HCT116 (cell line): ENCODE results near the gene KCNJ1. TPM values are rescaled to one million over a fixed set of nuclear protein-coding genes. Genes with fewer than 3 reads are reported as not detected.

Source experiments
- ATAC-seq: fragments of 200-7000 bp; cut with Tn5 transposase; 2 replicates; pipeline ENCODE4 v1.9.1; 2020; ENCODE audit warnings: mild to moderate bottlenecking, moderate library complexity
- BruUV-seq: library from RNA; stranded (reverse); fragments of 400-500 nt; replicated peaks from 2 replicates; lab custom pipeline; 2021; lab: Mats Ljungman, UMichigan
- CTCF ChIA-PET: fragments of 300-600 bp; sonication (Branson Sonifier 250); formaldehyde crosslinking; loops from one replicate; lab custom pipeline; 2021; ENCODE audit warnings: antibody characterized with exemption; lab: Charles Lee
- POLR2A ChIA-PET: fragments of 300-600, 350-600 bp; sonication (Branson Sonifier 250); formaldehyde crosslinking; loops from one replicate; lab custom pipeline; 2021; ENCODE audit warnings: antibody characterized with exemption; lab: Charles Lee
- RAD21 ChIA-PET, 2 experiments: fragments of 300-600 bp; sonication (Branson Sonifier 250); formaldehyde crosslinking; loops; one replicate each; lab custom pipeline; 2023; ENCODE audit warnings: low total read pairs in 2 of 2; ENCODE audit not compliant: uncharacterized antibody in 2 of 2, unreplicated experiment in 2 of 2, low non-redundant PET in 1 of 2; lab: Charles Lee
- DNase-seq: peaks from one replicate; pipeline ENCODE4 v3.0.0-alpha.2; 2010; ENCODE audit warnings: low read depth, low spot score
- H2AFZ ChIP-seq: fragments of 200-600 bp; shearing (Covaris generic), sonication (generic); 2 replicates; pipeline ENCODE4 v1.6.1; 2017; ENCODE audit warnings: low read depth, mixed run types, mixed read lengths, antibody characterized with exemption, low read length; ENCODE audit not compliant: poor library complexity, severe bottlenecking
- H3K27ac ChIP-seq: 2 replicates; pipeline ENCODE4 v1.5.1; 2012; ENCODE audit warnings: low read depth, low read length
- H3K27me3 ChIP-seq: fragments of 200-600 bp; sonication (generic); 2 replicates; pipeline ENCODE4 v1.6.1; 2016; ENCODE audit warnings: mixed run types, low read length, mixed read lengths; ENCODE audit not compliant: insufficient read depth
- H3K36me3 ChIP-seq, 2 experiments: fragments of 200-500 bp in 1 of 2; fragments of 200-600 bp in 1 of 2; sonication (Bioruptor generic) in 1 of 2; sonication (generic) in 1 of 2; 2 replicates each; pipeline versions ENCODE4 v1.5.1 to v1.6.1; 2014 to 2016; ENCODE audit warnings: low read length in 2 of 2, inconsistent platforms in 1 of 2, mixed read lengths in 1 of 2, mixed run types in 1 of 2; ENCODE audit not compliant: insufficient read depth in 2 of 2, control insufficient read depth in 1 of 2
- H3K4me1 ChIP-seq, 2 experiments: fragments of 200-600 bp in 1 of 2; sonication (generic) in 1 of 2; 2 replicates each; pipeline versions ENCODE4 v1.5.1 to v1.6.1; 2012 to 2017; ENCODE audit warnings: low read length in 2 of 2, inconsistent platforms in 1 of 2, mild to moderate bottlenecking in 1 of 2, mixed read lengths in 1 of 2, mixed run types in 1 of 2, moderate library complexity in 1 of 2; ENCODE audit not compliant: insufficient read depth in 2 of 2, control insufficient read depth in 1 of 2
- H3K4me2 ChIP-seq: fragments of 200-600 bp; sonication (generic); 2 replicates; pipeline ENCODE4 v1.6.1; 2017; ENCODE audit warnings: mixed run types, low read length, mixed read lengths
- H3K4me3 ChIP-seq, 2 experiments: fragments of 200-600 bp in 1 of 2; sonication (generic) in 1 of 2; replicated peaks in 1 of 2; 2 replicates each; pipeline ENCODE4 v1.5.1; 2011 to 2016; ENCODE audit warnings: low read length in 2 of 2, control low read depth in 1 of 2, low read depth in 1 of 2, mild to moderate bottlenecking in 1 of 2, mixed read lengths in 1 of 2, mixed run types in 1 of 2
- H3K79me2 ChIP-seq: fragments of 200-600 bp; sonication (generic); 2 replicates; pipeline ENCODE4 v1.6.1; 2017; ENCODE audit warnings: mild to moderate bottlenecking, mixed run types, low read length, moderate library complexity, mixed read lengths; ENCODE audit not compliant: insufficient read depth
- H3K9ac ChIP-seq: fragments of 200-600 bp; sonication (generic); 2 replicates; pipeline ENCODE4 v1.6.1; 2016; ENCODE audit warnings: low read length, mixed read lengths
- H3K9me2 ChIP-seq: fragments of 200-600 bp; sonication (generic), shearing (Covaris generic); 2 replicates; pipeline ENCODE4 v1.6.1; 2017; ENCODE audit warnings: mixed run types, mild to moderate bottlenecking, moderate library complexity; ENCODE audit not compliant: insufficient read depth
- H3K9me3 ChIP-seq, 2 experiments: fragments of 200-500 bp in 1 of 2; fragments of 200-600 bp in 1 of 2; sonication (Bioruptor generic) in 1 of 2; sonication (generic) in 1 of 2; 2 replicates each; pipeline ENCODE4 v1.6.1; 2014 to 2017; ENCODE audit warnings: low read length in 2 of 2, mixed read lengths in 2 of 2, inconsistent platforms in 1 of 2, low read depth in 1 of 2, mild to moderate bottlenecking in 1 of 2, mixed run types in 1 of 2, moderate library complexity in 1 of 2; ENCODE audit not compliant: control insufficient read depth in 1 of 2, insufficient read depth in 1 of 2
- H4K20me1 ChIP-seq: fragments of 200-600 bp; sonication (generic), shearing (Covaris generic); 2 replicates; pipeline ENCODE4 v1.6.1; 2017; ENCODE audit warnings: mixed run types, mild to moderate bottlenecking, moderate library complexity; ENCODE audit not compliant: insufficient read depth
- ATF3 ChIP-seq: IDR thresholded peaks from 2 replicates; pipeline ENCODE4 v1.6.1; 2012
- CBX3 ChIP-seq: IDR thresholded peaks from 2 replicates; pipeline ENCODE4 v1.6.1; 2012; ENCODE audit warnings: low read depth
- CEBPB ChIP-seq: IDR thresholded peaks from 2 replicates; pipeline ENCODE4 v1.6.1; 2012; ENCODE audit warnings: low read depth
- CTCF ChIP-seq, 3 experiments: fragments of 200-600 bp in 1 of 3; sonication (generic) in 1 of 3; IDR thresholded peaks in 2 of 3; conservative IDR thresholded peaks in 1 of 3; 2 replicates each; pipeline ENCODE4 v1.5.1; 2012 to 2017; ENCODE audit warnings: low read depth in 2 of 3, low read length in 2 of 3, antibody characterized with exemption in 1 of 3, borderline replicate concordance in 1 of 3, control low read depth in 1 of 3, mild to moderate bottlenecking in 1 of 3, mixed read lengths in 1 of 3, mixed run types in 1 of 3, moderate library complexity in 1 of 3; ENCODE audit not compliant: insufficient read depth in 1 of 3
- EGR1 ChIP-seq: IDR thresholded peaks from 2 replicates; pipeline ENCODE4 v1.6.1; 2012; ENCODE audit warnings: low read depth
- ELF1 ChIP-seq: IDR thresholded peaks from 2 replicates; pipeline ENCODE4 v1.6.1; 2012; ENCODE audit warnings: low read depth, borderline replicate concordance
- EZH2 ChIP-seq: fragments of 200-600 bp; sonication (generic); IDR thresholded peaks from 2 replicates; pipeline ENCODE4 v1.6.1; 2017; ENCODE audit warnings: antibody characterized with exemption, mixed run types
- JUND ChIP-seq: IDR thresholded peaks from 2 replicates; pipeline ENCODE4 v1.6.1; 2012
- POLR2A ChIP-seq: IDR thresholded peaks from 2 replicates; pipeline ENCODE4 v1.7.0; 2011; ENCODE audit warnings: borderline replicate concordance; ENCODE audit not compliant: insufficient read depth, insufficient read length; ENCODE audit errors: extremely low read depth
- POLR2AphosphoS5 ChIP-seq: IDR thresholded peaks from 2 replicates; pipeline ENCODE4 v1.6.1; 2011; ENCODE audit warnings: mild to moderate bottlenecking, low read depth, low read length, moderate library complexity
- RAD21 ChIP-seq: IDR thresholded peaks from 2 replicates; pipeline ENCODE4 v1.6.1; 2012; ENCODE audit warnings: low read depth, mild to moderate bottlenecking
- REST ChIP-seq: IDR thresholded peaks from 2 replicates; pipeline ENCODE4 v1.6.1; 2012; ENCODE audit warnings: low read depth
- SIN3A ChIP-seq: IDR thresholded peaks from 2 replicates; pipeline ENCODE4 v1.6.1; 2012; ENCODE audit warnings: low read depth
- SP1 ChIP-seq: IDR thresholded peaks from 2 replicates; pipeline ENCODE4 v1.6.1; 2012; ENCODE audit warnings: low read depth
- TCF7L2 ChIP-seq: IDR thresholded peaks from 2 replicates; pipeline ENCODE4 v1.7.0; 2011; ENCODE audit warnings: borderline replicate concordance, inconsistent platforms; ENCODE audit not compliant: insufficient read depth, insufficient read length; ENCODE audit errors: extremely low read depth
- YY1 ChIP-seq: IDR thresholded peaks from 2 replicates; pipeline ENCODE4 v1.6.1; 2011; ENCODE audit warnings: low read length, low read depth, moderate library complexity, mild to moderate bottlenecking; ENCODE audit not compliant: insufficient replicate concordance; ENCODE audit errors: extremely low read depth
- ZBTB33 ChIP-seq: IDR thresholded peaks from 2 replicates; pipeline ENCODE4 v1.6.1; 2011; ENCODE audit warnings: mild to moderate bottlenecking, low read length, moderate library complexity; ENCODE audit not compliant: insufficient replicate concordance; ENCODE audit errors: extremely low read depth
- intact Hi-C: fragments of 100-400 bp; cut with micrococcal nuclease; formaldehyde crosslinking; loops from 2 replicates; pipeline ENCODE4 v1.10.0; 2022
- total RNA-seq: library from RNA; stranded (reverse); gene quantifications from one replicate; pipeline ENCODE4 v1.2.1, GENCODE V29; 2021; ENCODE audit not compliant: unreplicated experiment

KCNJ1 gene
- total RNA-seq, 1 experiment from 2014 or later = 0.15 TPM

GRCh38 chr11:128882451-128882850 is 15.4 kb upstream of the KCNJ1 start:
- Histone ChIP-seq H3K27ac (no peak overlapping the region), H3K9ac (no peak overlapping the region), H3K4me3 (no peak overlapping the region), H3K36me3 (no peaks in the 10 kb centered on the region), H3K9me2 (no peaks in the 10 kb centered on the region), H2AFZ (no peak overlapping the region), H3K4me1 (no peaks in the 10 kb centered on the region), H3K27me3 (no peaks in the 10 kb centered on the region), H4K20me1 (no peaks in the 10 kb centered on the region)
- no TSS peak for BruUV-seq
- ATAC-seq = no peak
- RAD21 ChIA-PET = no interaction called here
- intact Hi-C loops = no loop called here
- TF ChIP-seq CBX3 (no peak), YY1 (no peak), ZBTB33 (no peak), TCF7L2 (no peak), POLR2A (no peak), JUND (no peak), REST (no peak), EGR1 (no peak), ELF1 (no peak), RAD21 (no peak), SP1 (no peak), EZH2 (no peak), CEBPB (no peak), ATF3 (no peak), CTCF (IDR thresholded peaks at IDR 0.05 in 2 of 3, conservative IDR thresholded peaks at IDR 0.05 in 1 of 3; ENCODE audit: borderline replicate concordance in 1 of 3, insufficient read depth in 1 of 3, low read depth in 2 of 3, low read length in 2 of 3) (no peak), SIN3A (no peak), POLR2AphosphoS5 (no peak)
- TF ChIP-seq, all 23 proteins: peak for 0
- DNase-seq = no peak
- POLR2A ChIA-PET = no interaction called here
- no peaks in the 10 kb centered on the region for H3K9me3 ChIP-seq
- H3K4me2 ChIP-seq = no peak overlapping the region
- no peaks in the 10 kb centered on the region for H3K79me2 ChIP-seq
- CTCF ChIA-PET = interaction anchor here (2.1 kb wide), 1 partner anchor 74 kb away, joined by 12 read pairs; no protein-coding TSS in a partner anchor
